Loucy (cell line): ENCODE measurements around the gene FOXRED2.

ENCODE experiments used
- CTCF ChIP-seq: fragments of 200-600 bp; sonication (generic); conservative IDR thresholded peaks from 2 replicates; pipeline ENCODE4 v1.5.1; 2014; ENCODE audit warnings: mild to moderate bottlenecking, antibody characterized with exemption, low read length
- EZH2phosphoT487 ChIP-seq: fragments of 200-600 bp; IDR thresholded peaks from 2 replicates; pipeline ENCODE4 v1.6.1; 2018; ENCODE audit warnings: antibody characterized with exemption, mild to moderate bottlenecking, moderate library complexity, borderline replicate concordance

DNA sequence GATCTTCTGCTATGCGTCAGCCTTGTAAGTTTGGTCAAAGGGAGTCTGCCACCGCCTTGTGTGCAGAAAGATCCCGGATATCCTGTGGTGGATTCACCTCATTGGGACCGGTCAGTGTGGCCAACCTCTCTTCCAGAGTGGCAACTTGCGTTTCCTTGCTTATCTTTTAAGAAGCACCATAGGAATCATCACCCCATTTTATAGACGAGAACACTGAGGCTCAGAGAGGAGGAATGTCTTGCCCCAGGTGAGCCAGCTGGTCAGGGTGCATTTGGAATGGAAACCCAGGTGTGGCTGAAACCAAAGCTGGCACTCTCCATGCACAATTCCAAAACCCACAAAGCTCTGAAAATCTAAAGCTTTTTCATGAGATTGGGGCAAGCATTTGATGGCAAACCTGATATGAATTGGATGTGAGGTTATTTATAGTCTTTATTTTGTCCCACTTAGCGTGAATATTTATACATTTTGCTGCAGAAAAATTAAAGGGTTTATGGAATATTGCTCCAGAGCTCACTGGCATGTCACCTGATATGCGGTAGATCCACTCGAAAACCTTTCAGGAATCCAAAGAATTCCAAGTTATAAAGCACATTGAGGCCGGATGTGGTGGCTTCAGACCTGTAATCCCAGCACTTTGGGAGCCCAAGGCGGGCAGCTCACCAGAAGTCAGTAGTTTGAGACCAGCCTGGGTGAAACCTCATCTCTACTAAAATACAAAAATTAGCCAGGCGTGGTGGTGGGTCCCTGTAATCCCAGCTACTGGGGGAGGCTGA lies 34.2 kb upstream of the FOXRED2 start:
- TF ChIP-seq CTCF (no peak), EZH2phosphoT487 (no peak)
